Ishikawa (cell line): ENCODE results near the gene EYS.

Source experiments
- CEBPB ChIP-seq: IDR thresholded peaks from 2 replicates; pipeline ENCODE4 v1.6.1; 2012
- CREB1 ChIP-seq: IDR thresholded peaks from 2 replicates; pipeline ENCODE4 v1.6.1; 2012; ENCODE audit warnings: low read depth
- EGR1 ChIP-seq: IDR thresholded peaks from 2 replicates; pipeline ENCODE4 v1.6.1; 2012
- EP300 ChIP-seq: IDR thresholded peaks from 2 replicates; pipeline ENCODE4 v1.6.1; 2012; ENCODE audit warnings: borderline replicate concordance
- FOXM1 ChIP-seq: IDR thresholded peaks from 2 replicates; pipeline ENCODE4 v1.6.1; 2012; ENCODE audit warnings: low read depth, borderline replicate concordance
- NFIC ChIP-seq: IDR thresholded peaks from 2 replicates; pipeline ENCODE4 v1.6.1; 2012
- RAD21 ChIP-seq: IDR thresholded peaks from 2 replicates; pipeline ENCODE4 v1.6.1; 2012; ENCODE audit warnings: low read depth
- TAF1 ChIP-seq: IDR thresholded peaks from 2 replicates; pipeline ENCODE4 v1.6.1; 2012; ENCODE audit warnings: low read depth, mild to moderate bottlenecking
- TCF12 ChIP-seq: IDR thresholded peaks from 2 replicates; pipeline ENCODE4 v1.6.1; 2012; ENCODE audit warnings: low read depth
- TEAD4 ChIP-seq: IDR thresholded peaks from 2 replicates; pipeline ENCODE4 v1.6.1; 2012
- YY1 ChIP-seq: IDR thresholded peaks from 2 replicates; pipeline ENCODE4 v1.6.1; 2012; ENCODE audit warnings: low read depth
- ZBTB7A ChIP-seq: IDR thresholded peaks from 2 replicates; pipeline ENCODE4 v1.6.1; 2012; ENCODE audit warnings: low read depth
- TF ChIP-seq, protein P1 (sequence below): IDR thresholded peaks from 2 replicates; pipeline ENCODE4 v1.6.1; 2012
- TF ChIP-seq, protein P2 (sequence below): IDR thresholded peaks from 2 replicates; pipeline ENCODE4 v1.6.1; 2012
- TF ChIP-seq, protein P3 (sequence below): IDR thresholded peaks from 2 replicates; pipeline ENCODE4 v1.6.1; 2012; ENCODE audit warnings: low read depth, mild to moderate bottlenecking

The EYS gene

DNA sequence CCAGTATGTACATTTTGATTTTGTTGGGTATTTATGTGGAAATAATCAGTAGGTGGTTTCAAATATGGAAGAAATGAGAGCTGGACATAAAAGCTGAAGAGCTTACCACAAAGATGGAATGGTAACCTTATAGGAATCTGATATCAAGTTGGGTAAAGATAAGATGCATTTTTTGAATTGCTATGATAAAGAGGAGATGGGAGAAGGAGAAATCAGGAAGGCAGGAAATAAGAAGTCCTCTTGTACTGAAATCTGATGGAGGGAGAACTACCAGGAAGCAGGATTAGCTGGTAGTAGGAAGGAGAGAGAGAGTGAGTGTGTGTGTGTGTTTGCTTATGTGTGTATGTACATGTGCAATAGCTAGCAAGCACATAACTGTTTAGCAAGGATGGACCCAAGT lies 1603.0 kb downstream of the EYS start:
- no peak for TF ChIP-seq TEAD4
- TF ChIP-seq YY1 = no peak
- TF ChIP-seq ZBTB7A = no peak
- no peak for TF ChIP-seq TAF1
- TF ChIP-seq FOXM1 = no peak
- TF ChIP-seq NFIC = no peak
- TF ChIP-seq RAD21 = no peak
- TF ChIP-seq CREB1 = no peak
- no peak for TF ChIP-seq EGR1
- TF ChIP-seq, protein P1, sequence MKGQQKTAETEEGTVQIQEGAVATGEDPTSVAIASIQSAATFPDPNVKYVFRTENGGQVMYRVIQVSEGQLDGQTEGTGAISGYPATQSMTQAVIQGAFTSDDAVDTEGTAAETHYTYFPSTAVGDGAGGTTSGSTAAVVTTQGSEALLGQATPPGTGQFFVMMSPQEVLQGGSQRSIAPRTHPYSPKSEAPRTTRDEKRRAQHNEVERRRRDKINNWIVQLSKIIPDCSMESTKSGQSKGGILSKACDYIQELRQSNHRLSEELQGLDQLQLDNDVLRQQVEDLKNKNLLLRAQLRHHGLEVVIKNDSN = no peak

DNA sequence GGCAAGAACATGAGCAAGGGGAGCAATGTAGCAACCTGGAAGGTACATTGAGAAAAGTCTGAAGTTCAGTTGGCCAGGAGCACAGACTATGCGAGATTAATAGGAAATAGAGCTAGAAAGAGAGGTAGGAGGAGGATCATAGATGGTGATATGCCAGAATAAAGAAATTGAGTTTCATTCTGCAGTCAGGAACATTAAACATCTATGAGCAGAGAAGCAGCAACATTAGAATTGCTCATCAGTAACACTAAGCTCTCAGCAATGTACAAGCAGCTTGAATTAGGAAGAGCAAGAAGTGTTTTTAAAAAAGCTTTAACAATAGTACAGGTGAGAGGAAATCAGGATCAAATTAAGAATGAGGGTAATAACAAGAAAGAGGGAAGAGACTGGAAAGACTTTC lies 1603.5 kb downstream of the EYS start:
- TF ChIP-seq, protein P2, sequence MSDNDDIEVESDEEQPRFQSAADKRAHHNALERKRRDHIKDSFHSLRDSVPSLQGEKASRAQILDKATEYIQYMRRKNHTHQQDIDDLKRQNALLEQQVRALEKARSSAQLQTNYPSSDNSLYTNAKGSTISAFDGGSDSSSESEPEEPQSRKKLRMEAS = no peak
- TF ChIP-seq TAF1 (no peak), TCF12 (no peak), EP300 (no peak), TEAD4 (no peak), FOXM1 (no peak)

DNA sequence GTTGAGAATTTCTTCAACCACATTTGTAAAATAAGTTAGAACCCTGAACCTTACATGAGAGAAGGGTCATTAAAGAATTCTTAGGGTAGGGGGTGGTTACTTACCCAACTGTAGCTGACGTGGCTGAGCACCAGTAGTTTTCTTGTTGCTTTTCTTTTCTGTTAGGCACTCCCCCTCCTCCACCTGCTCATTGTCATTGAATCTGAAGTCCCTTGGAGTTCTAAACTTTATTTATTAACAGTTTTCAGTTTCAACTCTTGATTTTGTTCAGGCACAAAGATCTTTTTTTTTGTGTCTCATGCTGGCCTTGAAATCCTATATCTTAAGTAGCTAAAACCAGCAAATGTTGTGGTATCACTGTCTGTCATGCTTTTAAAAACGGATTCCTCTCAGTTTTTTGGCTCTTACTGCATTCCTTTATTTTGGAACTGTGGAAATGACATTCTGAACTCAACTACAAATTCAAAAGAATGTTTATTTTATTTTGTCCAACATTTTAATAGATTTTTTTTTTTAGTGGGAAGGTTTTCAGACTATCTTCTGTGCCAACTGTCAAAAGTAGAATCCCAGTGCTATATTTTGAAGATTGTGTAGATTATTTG lies 1606.2 kb downstream of the EYS start:
- TF ChIP-seq, protein P3, sequence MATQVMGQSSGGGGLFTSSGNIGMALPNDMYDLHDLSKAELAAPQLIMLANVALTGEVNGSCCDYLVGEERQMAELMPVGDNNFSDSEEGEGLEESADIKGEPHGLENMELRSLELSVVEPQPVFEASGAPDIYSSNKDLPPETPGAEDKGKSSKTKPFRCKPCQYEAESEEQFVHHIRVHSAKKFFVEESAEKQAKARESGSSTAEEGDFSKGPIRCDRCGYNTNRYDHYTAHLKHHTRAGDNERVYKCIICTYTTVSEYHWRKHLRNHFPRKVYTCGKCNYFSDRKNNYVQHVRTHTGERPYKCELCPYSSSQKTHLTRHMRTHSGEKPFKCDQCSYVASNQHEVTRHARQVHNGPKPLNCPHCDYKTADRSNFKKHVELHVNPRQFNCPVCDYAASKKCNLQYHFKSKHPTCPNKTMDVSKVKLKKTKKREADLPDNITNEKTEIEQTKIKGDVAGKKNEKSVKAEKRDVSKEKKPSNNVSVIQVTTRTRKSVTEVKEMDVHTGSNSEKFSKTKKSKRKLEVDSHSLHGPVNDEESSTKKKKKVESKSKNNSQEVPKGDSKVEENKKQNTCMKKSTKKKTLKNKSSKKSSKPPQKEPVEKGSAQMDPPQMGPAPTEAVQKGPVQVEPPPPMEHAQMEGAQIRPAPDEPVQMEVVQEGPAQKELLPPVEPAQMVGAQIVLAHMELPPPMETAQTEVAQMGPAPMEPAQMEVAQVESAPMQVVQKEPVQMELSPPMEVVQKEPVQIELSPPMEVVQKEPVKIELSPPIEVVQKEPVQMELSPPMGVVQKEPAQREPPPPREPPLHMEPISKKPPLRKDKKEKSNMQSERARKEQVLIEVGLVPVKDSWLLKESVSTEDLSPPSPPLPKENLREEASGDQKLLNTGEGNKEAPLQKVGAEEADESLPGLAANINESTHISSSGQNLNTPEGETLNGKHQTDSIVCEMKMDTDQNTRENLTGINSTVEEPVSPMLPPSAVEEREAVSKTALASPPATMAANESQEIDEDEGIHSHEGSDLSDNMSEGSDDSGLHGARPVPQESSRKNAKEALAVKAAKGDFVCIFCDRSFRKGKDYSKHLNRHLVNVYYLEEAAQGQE = no peak

DNA sequence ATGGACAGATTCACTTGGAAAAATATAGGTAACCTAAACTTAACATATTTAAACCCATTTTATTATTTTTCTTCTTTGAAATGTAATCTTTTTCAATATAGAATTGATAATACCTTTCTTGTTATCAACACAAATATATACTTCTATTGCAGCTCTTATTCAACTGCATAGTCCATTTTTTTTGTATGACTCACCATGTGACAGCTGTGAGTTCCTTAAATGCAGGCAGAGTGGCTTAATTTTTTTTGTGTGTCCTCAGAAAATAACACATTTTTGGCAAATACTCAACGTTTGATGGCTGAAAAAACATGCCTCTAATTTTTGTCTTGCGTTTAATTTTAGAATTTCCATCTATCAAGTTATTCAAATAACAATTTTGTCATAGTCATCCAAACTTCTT lies 1616.7 kb downstream of the EYS start:
- no peak for TF ChIP-seq EP300
- no peak for TF ChIP-seq TAF1

DNA sequence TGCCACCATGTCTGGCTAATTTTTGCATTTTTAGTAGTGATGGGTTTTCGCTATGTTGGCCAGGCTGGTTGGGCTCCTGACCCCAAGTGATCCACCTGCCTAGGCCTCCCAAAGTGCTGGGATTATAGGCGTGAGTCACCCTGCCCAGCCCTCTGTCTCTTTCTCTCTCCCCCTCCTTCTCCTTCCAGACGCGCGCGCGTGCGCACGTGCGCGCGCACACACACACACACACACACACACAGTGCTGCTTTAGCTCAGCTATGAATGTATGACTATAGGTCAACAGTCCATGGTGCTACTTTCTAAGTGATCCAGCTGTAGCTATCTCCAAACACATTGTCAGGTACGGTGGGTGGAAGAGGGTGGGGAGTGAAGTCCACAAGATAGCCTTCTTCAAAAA lies 1621.9 kb downstream of the EYS start:
- TF ChIP-seq YY1 (no peak), RAD21 (no peak), TCF12 (no peak)

DNA sequence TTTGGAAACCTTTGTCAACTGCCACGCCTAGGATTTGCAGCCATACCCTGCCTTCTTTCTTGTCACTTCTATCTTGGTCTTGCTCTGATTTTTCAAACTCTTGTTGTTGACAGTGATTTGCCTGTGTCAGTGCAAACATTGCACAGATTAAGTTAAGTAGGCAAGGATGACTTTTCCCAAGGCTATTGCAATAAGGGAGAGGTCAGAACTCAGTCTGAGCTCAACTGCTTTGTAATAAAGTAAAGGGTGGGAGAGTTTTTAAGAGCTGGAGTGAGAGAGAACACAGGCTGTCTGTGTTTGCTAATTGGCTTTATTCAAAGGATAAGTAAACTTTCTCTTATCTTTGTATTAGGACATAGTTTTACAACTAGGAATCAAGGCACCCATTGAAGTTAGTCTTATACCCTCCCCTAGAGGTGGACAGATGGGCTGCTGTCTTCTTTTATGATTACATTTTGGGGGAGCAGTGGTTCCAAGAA lies 1622.8 kb downstream of the EYS start:
- TF ChIP-seq TAF1 (no peak), EGR1 (no peak), NFIC (no peak), CEBPB (no peak)
- TF ChIP-seq, protein P2 = no peak
- TF ChIP-seq, protein P1 = no peak

DNA sequence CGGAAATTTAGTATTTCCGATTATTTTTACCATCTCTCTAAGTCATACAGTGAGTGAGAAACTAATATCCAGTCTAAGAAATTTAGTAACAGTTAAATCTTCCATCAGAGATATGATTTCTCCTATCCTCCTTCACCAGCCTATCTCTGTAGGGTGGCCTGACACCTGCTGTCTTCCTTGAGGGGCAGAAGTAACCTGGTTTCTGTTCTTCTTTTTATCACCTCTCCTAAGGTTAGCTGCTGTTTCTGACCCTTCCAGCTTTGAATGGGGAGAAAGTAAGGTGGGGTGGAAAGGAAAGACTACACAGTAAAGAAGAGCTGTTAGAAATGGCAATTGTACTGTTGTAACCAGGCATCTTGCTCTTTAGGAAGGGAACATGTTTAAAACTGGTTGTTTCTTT lies 1623.8 kb downstream of the EYS start:
- TF ChIP-seq YY1 (no peak), CREB1 (no peak), NFIC (no peak), TEAD4 (no peak), EGR1 (no peak), RAD21 (no peak), TCF12 (no peak), FOXM1 (no peak), ZBTB7A (no peak), CEBPB (no peak)
- TF ChIP-seq, protein P2 = no peak
- TF ChIP-seq, protein P1 = no peak
- TF ChIP-seq, protein P3 = no peak
